Gastroesophageal sphincter (tissue), 4 donors: ENCODE data around the gene MYMX. TPM values are rescaled to one million over a fixed set of nuclear protein-coding genes. Genes with fewer than 3 reads are reported as not detected.

Experiments used
- ATAC-seq: fragments of 150-250 bp; one replicate; pipeline ENCODE4 v1.9.1; 2016; ENCODE audit warnings: mild to moderate bottlenecking, moderate library complexity
- H3K27ac ChIP-seq, 4 donors: fragments of 200-600 bp; sonication (generic) in 3 of 4; 1 replicate in 3 of 4; 2 replicates in 1 of 4; pipeline ENCODE4 v1.5.1; 2016 to 2019
- H3K27me3 ChIP-seq: fragments of 200-600 bp; sonication (generic); one replicate; pipeline ENCODE4 v1.5.1; 2019
- H3K36me3 ChIP-seq, 2 donors: fragments of 200-600 bp; sonication (generic); one replicate each; pipeline ENCODE4 v1.5.1; 2019; ENCODE audit warnings: control low read depth in 1 of 2
- H3K4me1 ChIP-seq, 3 donors: fragments of 200-600 bp; sonication (generic); 1 replicate in 2 of 3; 2 replicates in 1 of 3; pipeline ENCODE4 v1.5.1; 2016 to 2019; ENCODE audit warnings: control low read depth in 2 of 3
- H3K4me3 ChIP-seq, 2 donors: fragments of 200-600 bp; sonication (generic); one replicate each; pipeline ENCODE4 v1.5.1; 2019; ENCODE audit warnings: mild to moderate bottlenecking in 1 of 2, moderate library complexity in 1 of 2
- H3K9me3 ChIP-seq, 3 donors: fragments of 200-600 bp; sonication (generic); one replicate each; pipeline ENCODE4 v1.5.1; 2017 to 2019; ENCODE audit warnings: control low read depth in 2 of 3
- CTCF ChIP-seq, 4 experiments: fragments of 200-600 bp in 2 of 4; fragments of 450-650 bp in 2 of 4; sonication (generic) in 1 of 4; IDR thresholded peaks; one replicate each; pipeline ENCODE4 v1.5.1; 2017 to 2019; ENCODE audit warnings: antibody characterized with exemption in 4 of 4, mild to moderate bottlenecking in 2 of 4, moderate library complexity in 2 of 4
- EP300 ChIP-seq: sonication (generic); formaldehyde crosslinking; IDR thresholded peaks from one replicate; pipeline ENCODE4 v1.6.1; 2017; ENCODE audit warnings: antibody characterized with exemption, mild to moderate bottlenecking
- POLR2A ChIP-seq, 2 donors: fragments of 450-650 bp; IDR thresholded peaks; one replicate each; pipeline ENCODE4 v1.6.1; 2017; ENCODE audit warnings: antibody characterized with exemption in 2 of 2, mild to moderate bottlenecking in 2 of 2, moderate library complexity in 1 of 2
- POLR2AphosphoS5 ChIP-seq: sonication (generic); formaldehyde crosslinking; IDR thresholded peaks from one replicate; pipeline ENCODE4 v1.6.1; 2017; ENCODE audit warnings: antibody characterized with exemption
- WGBS, 2 donors: methylation state at CpG; one replicate each; pipeline ENCODE4 v1.1.5; 2018; ENCODE audit warnings: low coverage in 1 of 2; 5-methylcytosine and 5-hydroxymethylcytosine counted together
- total RNA-seq, 4 donors: library from RNA; depleted of rRNA; stranded (reverse); fragments of >200 nt; gene quantifications; one replicate each; pipeline ENCODE4 v1.1.0, GENCODE V29; 2016

Gene MYMX
- total RNA-seq, 4 donors from 2014 or later = 1.4 TPM; not detected in 3

GRCh38 chr6:44243345-44243744 is 26.6 kb downstream of the MYMX start:
- Histone ChIP-seq H3K4me3 (no peak overlapping the region), H3K4me1 (peaks cover 0 to 21% (median 6%) of the 10 kb centered on the region in 3 donors), H3K27me3 (no peaks in the 10 kb centered on the region), H3K27ac (no peak overlapping the region), H3K36me3 (peaks cover 0 to under 1% of the 10 kb centered on the region in 2 donors), H3K9me3 (no peaks in the 10 kb centered on the region)
- ATAC-seq = no peak
- no peak for TF ChIP-seq POLR2AphosphoS5
- 78 to 81% methylated on average over 6 to 7 of the region's 7 CpGs for WGBS, 2 donors

GRCh38 chr6:44245391-44245911 is 28.7 kb downstream of the MYMX start:
- Histone ChIP-seq H3K36me3 (peaks cover 0 to 22% of the 10 kb centered on the region in 2 donors), H3K4me3 (peak overlapping the region; percentile 63 to 79), H3K9me3 (no peaks in the 10 kb centered on the region), H3K27ac (peak overlapping the region; percentile 87 to 100 (median 98)), H3K27me3 (no peaks in the 10 kb centered on the region), H3K4me1 (peaks cover 0 to 38% (median 18%) of the 10 kb centered on the region in 3 donors)
- WGBS, 2 donors = 52 to 71% methylated on average over 4 to 6 of the region's 12 CpGs
- no peak for ATAC-seq
- TF ChIP-seq POLR2AphosphoS5 (no peak), EP300 (no peak), POLR2A (IDR thresholded peaks at IDR 0.05) (no peak), CTCF (IDR thresholded peaks at IDR 0.05) (no peak)

GRCh38 chr6:44245912-44246662 is 29.4 kb downstream of the MYMX start:
- 0% methylated on average over 10 of the region's 62 CpGs; no CpG with 5 or more reads in 1 of the 2 donors for WGBS, 2 donors
- TF ChIP-seq CTCF (IDR thresholded peaks at IDR 0.05) = peak in 1 of 4 experiments; percentile 73
- TF ChIP-seq POLR2A (IDR thresholded peaks at IDR 0.05) = no peak
- TF ChIP-seq POLR2AphosphoS5 = peak; percentile 60
- peaks cover 0 to 44% (median 18%) of the 10 kb centered on the region in 3 donors for H3K4me1 ChIP-seq

GRCh38 chr6:44246663-44247337 is 30.1 kb downstream of the MYMX start, which contains the start of gene HSP90AB1:
TSS of gene HSP90AB1 (plus strand) at chr6:44247101. CDS start at chr6:44248630, 1,529 bp downstream.
- Histone ChIP-seq H3K4me3 (peak within 1 kb of the TSS; percentile 63 to 79), H3K27me3 (no peaks in the 10 kb centered on the region), H3K9me3 (no peaks in the 10 kb centered on the region), H3K4me1 (peaks cover 0 to 51% (median 18%) of the 10 kb centered on the region in 3 donors), H3K36me3 (peaks cover 0 to 35% of the 10 kb centered on the region in 2 donors), H3K27ac (peak within 1 kb of the TSS; percentile 87 to 100 (median 98))
- TF ChIP-seq POLR2AphosphoS5 (peak; percentile 100), POLR2A (IDR thresholded peaks at IDR 0.05) (peak; percentile 99), CTCF (IDR thresholded peaks at IDR 0.05) (no peak)
- ATAC-seq = peak; percentile 92
- WGBS, 2 donors = 0 to 1% methylated on average over 5 to 19 of the region's 34 CpGs

More at GRCh38 chr6:44245912-44246662, 29.4 kb downstream of the MYMX start:
- Histone ChIP-seq H3K27me3 (no peaks in the 10 kb centered on the region), H3K9me3 (no peaks in the 10 kb centered on the region), H3K36me3 (peaks cover 0 to 28% of the 10 kb centered on the region in 2 donors), H3K27ac (peak overlapping the region; percentile 87 to 100 (median 98)), H3K4me3 (peak overlapping the region; percentile 63 to 79)
- peak; percentile 77 for ATAC-seq
